H9 (cell line): ENCODE results near the gene ARHGAP24. TPM values are rescaled to one million over a fixed set of nuclear protein-coding genes. Genes with fewer than 3 reads are reported as not detected.
"Not testable (repeated sequence)": the region's sequence is repeated elsewhere in the genome, so short reads cannot be mapped to it uniquely, and the experiment has no call there.

Experiments used
- DNase-seq: peaks from one replicate; pipeline ENCODE4 v3.0.0-alpha.2; 2017
- H2AFZ ChIP-seq: one replicate; pipeline ENCODE4 v1.6.1; 2013; ENCODE audit warnings: mild to moderate bottlenecking, low read length, control low read depth, moderate library complexity
- H2AK5ac ChIP-seq: 2 replicates; pipeline ENCODE4 v1.6.1; 2013; ENCODE audit warnings: low read length, control low read depth, mixed read lengths; ENCODE audit not compliant: insufficient read length
- H2BK120ac ChIP-seq: one replicate; pipeline ENCODE4 v1.6.1; 2013; ENCODE audit warnings: low read depth, mild to moderate bottlenecking, low read length, control low read depth, inconsistent platforms; ENCODE audit not compliant: poor library complexity, severe bottlenecking
- H2BK12ac ChIP-seq: 2 replicates; pipeline ENCODE4 v1.6.1; 2013; ENCODE audit warnings: low read length, control low read depth, mixed read lengths, low read depth; ENCODE audit not compliant: insufficient read length
- H2BK15ac ChIP-seq: 2 replicates; pipeline ENCODE4 v1.6.1; 2013; ENCODE audit warnings: low read depth, low read length, control low read depth
- H2BK20ac ChIP-seq: one replicate; pipeline ENCODE4 v1.6.1; 2013; ENCODE audit warnings: low read depth, mild to moderate bottlenecking, low read length, control low read depth, inconsistent platforms; ENCODE audit not compliant: poor library complexity, severe bottlenecking
- H2BK5ac ChIP-seq: 2 replicates; pipeline ENCODE4 v1.6.1; 2013; ENCODE audit warnings: low read length, control low read depth, mixed read lengths; ENCODE audit not compliant: insufficient read length
- H3K14ac ChIP-seq: 2 replicates; pipeline ENCODE4 v1.6.1; 2013; ENCODE audit warnings: low read length, control low read depth; ENCODE audit not compliant: insufficient read depth
- H3K18ac ChIP-seq: 2 replicates; pipeline ENCODE4 v1.6.1; 2013; ENCODE audit warnings: low read depth, mild to moderate bottlenecking, mixed read lengths, low read length, control low read depth; ENCODE audit not compliant: insufficient read length
- H3K23ac ChIP-seq: 2 replicates; pipeline ENCODE4 v1.6.1; 2013; ENCODE audit warnings: low read length, control low read depth, mixed read lengths, low read depth; ENCODE audit not compliant: insufficient read length
- H3K23me2 ChIP-seq: 2 replicates; pipeline ENCODE4 v1.6.1; 2013; ENCODE audit warnings: low read depth, mild to moderate bottlenecking, mixed read lengths, low read length, control low read depth; ENCODE audit not compliant: insufficient read length, poor library complexity, severe bottlenecking
- H3K27ac ChIP-seq: 2 replicates; pipeline ENCODE4 v1.5.1; 2013; ENCODE audit warnings: low read length, control low read depth, mixed read lengths, low read depth; ENCODE audit not compliant: insufficient read length
- H3K27me3 ChIP-seq: 2 replicates; pipeline ENCODE4 v1.6.1; 2013; ENCODE audit warnings: low read length, control low read depth, inconsistent platforms; ENCODE audit not compliant: insufficient read depth
- H3K4ac ChIP-seq: 2 replicates; pipeline ENCODE4 v1.6.1; 2013; ENCODE audit warnings: low read depth, mild to moderate bottlenecking, control low read depth, inconsistent platforms, low read length, moderate library complexity
- H3K4me1 ChIP-seq: 2 replicates; pipeline ENCODE4 v1.6.1; 2013; ENCODE audit warnings: low read length, control low read depth, inconsistent platforms; ENCODE audit not compliant: insufficient read depth
- H3K4me2 ChIP-seq: 2 replicates; pipeline ENCODE4 v1.6.1; 2013; ENCODE audit warnings: low read length, control low read depth, mixed read lengths; ENCODE audit not compliant: insufficient read length, insufficient read depth
- H3K56ac ChIP-seq: 2 replicates; pipeline ENCODE4 v1.6.1; 2013; ENCODE audit warnings: low read depth, mild to moderate bottlenecking, mixed read lengths, low read length, control low read depth; ENCODE audit not compliant: insufficient read length
- H3K79me1 ChIP-seq: 2 replicates; pipeline ENCODE4 v1.6.1; 2013; ENCODE audit warnings: low read depth, mild to moderate bottlenecking, moderate library complexity, low read length, control low read depth, inconsistent platforms; ENCODE audit not compliant: insufficient read depth, poor library complexity, severe bottlenecking
- H3K79me2 ChIP-seq: 2 replicates; pipeline ENCODE4 v1.6.1; 2013; ENCODE audit warnings: low read length, control low read depth, inconsistent platforms; ENCODE audit not compliant: insufficient read depth
- H3K9ac ChIP-seq: 2 replicates; pipeline ENCODE4 v1.6.1; 2013; ENCODE audit warnings: low read length, control low read depth, mixed read lengths; ENCODE audit not compliant: insufficient read length; ENCODE audit errors: extremely low read depth
- H3K9me3 ChIP-seq: one replicate; pipeline ENCODE4 v1.6.1; 2013; ENCODE audit warnings: low read depth, low read length, inconsistent platforms; ENCODE audit not compliant: control insufficient read depth
- H3T11ph ChIP-seq: one replicate; pipeline ENCODE4 v1.6.1; 2013; ENCODE audit warnings: mild to moderate bottlenecking, low read length, control low read depth, inconsistent platforms
- H4K20me1 ChIP-seq: one replicate; pipeline ENCODE4 v1.6.1; 2013; ENCODE audit not compliant: control insufficient read depth, insufficient read length, insufficient read depth
- H4K5ac ChIP-seq: 2 replicates; pipeline ENCODE4 v1.6.1; 2013; ENCODE audit warnings: low read depth, mild to moderate bottlenecking, mixed read lengths, low read length, control low read depth; ENCODE audit not compliant: insufficient read length
- H4K8ac ChIP-seq: replicated peaks from 2 replicates; pipeline ENCODE4 v1.6.1; 2013; ENCODE audit warnings: low read length, control low read depth, mixed read lengths, low read depth; ENCODE audit not compliant: insufficient read length
- H4K91ac ChIP-seq: 2 replicates; pipeline ENCODE4 v1.6.1; 2013; ENCODE audit warnings: low read depth, mild to moderate bottlenecking, moderate library complexity, mixed read lengths, low read length, control low read depth; ENCODE audit not compliant: insufficient read length
- H3K27ac Mint-ChIP-seq, 3 experiments: 2 replicates in 2 of 3; 3 replicates in 1 of 3; pipeline ENCODE4 v1.8.0; 2020 to 2021; ENCODE audit warnings: mixed read lengths in 3 of 3, mild to moderate bottlenecking in 1 of 3, moderate library complexity in 1 of 3
- H3K27me3 Mint-ChIP-seq: 2 replicates; pipeline ENCODE4 v1.8.0; 2021; ENCODE audit warnings: low read depth, mild to moderate bottlenecking, moderate library complexity, mixed read lengths
- H3K36me3 Mint-ChIP-seq, 3 experiments: 2 replicates in 2 of 3; 3 replicates in 1 of 3; pipeline ENCODE4 v1.8.0; 2020 to 2021; ENCODE audit warnings: low read depth in 3 of 3, mixed read lengths in 3 of 3; ENCODE audit not compliant: insufficient read depth in 1 of 3
- H3K4me1 Mint-ChIP-seq, 2 experiments: 2 replicates each; pipeline ENCODE4 v1.8.0; 2020; ENCODE audit warnings: mixed read lengths in 2 of 2
- H3K4me3 Mint-ChIP-seq, 2 experiments: 2 replicates in 1 of 2; 3 replicates in 1 of 2; pipeline ENCODE4 v1.8.0; 2020 to 2021; ENCODE audit warnings: mild to moderate bottlenecking in 2 of 2, mixed read lengths in 2 of 2, moderate library complexity in 1 of 2
- H3K9me3 Mint-ChIP-seq, 2 experiments: 2 replicates in 1 of 2; 3 replicates in 1 of 2; pipeline ENCODE4 v1.8.0; 2020; ENCODE audit warnings: mild to moderate bottlenecking in 2 of 2, mixed read lengths in 2 of 2, moderate library complexity in 1 of 2
- CTCF ChIP-seq: fragments of 200-600 bp; sonication (generic); conservative IDR thresholded peaks from 3 replicates; pipeline ENCODE4 v1.8.0; 2021; ENCODE audit warnings: antibody characterized with exemption, mild to moderate bottlenecking
- WGBS: extraction: QIAGEN DNeasy Blood & Tissue Kit; methylation state at CpG from one replicate; pipeline ENCODE4 v1.1.7; 2013; ENCODE audit warnings: missing lambda C conversion rate, low lambda C conversion rate, mixed read lengths; ENCODE audit not compliant: insufficient read length; ENCODE audit errors: extremely low coverage; 5-methylcytosine and 5-hydroxymethylcytosine counted together
- total RNA-seq: library from RNA; stranded (reverse); gene quantifications from 2 replicates; pipeline ENCODE4 v1.2.1, GENCODE V29; 2021

The ARHGAP24 gene
- total RNA-seq, 1 experiment from 2014 or later: 0.37 TPM

- Histone ChIP-seq H3K14ac (no peak overlapping the region), H2AFZ (no peak overlapping the region), H3K4ac (no peak overlapping the region), H3K79me1 (no peaks in the 10 kb centered on the region), H2BK20ac (no peak overlapping the region), H3K9ac (no peak overlapping the region), H3K56ac (no peak overlapping the region), H4K8ac (no peak overlapping the region), H3K9me3 (no peaks in the 10 kb centered on the region), H4K5ac (no peak overlapping the region), H3K79me2 (no peaks in the 10 kb centered on the region), H3K27ac (no peak overlapping the region), H3K18ac (no peak overlapping the region), H3K4me1 (no peaks in the 10 kb centered on the region), H3K23ac (no peak overlapping the region), H4K20me1 (no peaks in the 10 kb centered on the region), H3K27me3 (no peaks in the 10 kb centered on the region), H2BK5ac (no peak overlapping the region), H2BK15ac (no peak overlapping the region), H2BK12ac (no peak overlapping the region), H3K4me2 (no peak overlapping the region), H3K23me2 (no peaks in the 10 kb centered on the region), H2BK120ac (no peak overlapping the region), H3T11ph (no peak overlapping the region), H2AK5ac (no peak overlapping the region), H4K91ac (no peak overlapping the region)
- H3K9me3 Mint-ChIP-seq: no peaks in the 10 kb centered on the region
- no peaks in the 10 kb centered on the region for H3K27me3 Mint-ChIP-seq
- H3K36me3 Mint-ChIP-seq: no peaks in the 10 kb centered on the region
- DNase-seq: no peak
- H3K4me1 Mint-ChIP-seq: no peaks in the 10 kb centered on the region
- no peak for TF ChIP-seq CTCF
- H3K4me3 Mint-ChIP-seq: no peak overlapping the region
- H3K27ac Mint-ChIP-seq: no peak overlapping the region
Measured at GRCh38 chr4:85901500-85901899, 426.6 kb downstream of the ARHGAP24 start.

GRCh38 chr4:85902647-85903046, 427.7 kb downstream of the ARHGAP24 start:
- H2BK12ac ChIP-seq, H3K9me3 Mint-ChIP-seq, H3T11ph ChIP-seq, H3K27ac ChIP-seq, H3K23me2 ChIP-seq, H2AFZ ChIP-seq, H3K4me1 Mint-ChIP-seq, H2BK15ac ChIP-seq, H3K4ac ChIP-seq, H3K23ac ChIP-seq, H2BK120ac ChIP-seq, H4K91ac ChIP-seq, H3K14ac ChIP-seq, H3K36me3 Mint-ChIP-seq, H2BK5ac ChIP-seq, H3K27ac Mint-ChIP-seq, H3K9ac ChIP-seq, H3K4me2 ChIP-seq, H2AK5ac ChIP-seq, H4K8ac ChIP-seq, H3K9me3 ChIP-seq, H3K79me2 ChIP-seq, H4K5ac ChIP-seq, H3K18ac ChIP-seq, H3K4me1 ChIP-seq, H4K20me1 ChIP-seq, H3K27me3 ChIP-seq, H3K27me3 Mint-ChIP-seq, DNase-seq, H3K56ac ChIP-seq, H3K4me3 Mint-ChIP-seq, H2BK20ac ChIP-seq, H3K79me1 ChIP-seq: not testable (repeated sequence)
- no CpG with 5 or more reads among the region's 11 CpGs for WGBS
